A549 treated with GW870086 at 1 μM for 4 hours (cell line): ENCODE measurements around the gene CXXC1. TPM values are rescaled to one million over a fixed set of nuclear protein-coding genes. Genes with fewer than 3 reads are reported as not detected.

Experiments
- total RNA-seq: library from RNA; stranded (reverse); fragments of 200-300 nt; extraction: Qiagen RNA extraction; gene quantifications from 5 replicates; pipeline ENCODE4 v1.2.3, GENCODE V29; 2022; ENCODE audit warnings: low read depth

CXXC1 gene
- 41.8 to 51.0 TPM (median 43.5 TPM) in 5 replicates for total RNA-seq

GRCh38 chr18:50287441-50288347, at the start of gene CXXC1:
TSS of gene CXXC1 (minus strand) at chr18:50287692. CDS start at chr18:50287589, 103 bp downstream.

GRCh38 chr18:50281295-50281971, 6.1 kb downstream of the CXXC1 start, which contains the start of gene MBD1:
TSS of gene MBD1 (minus strand) at chr18:50281523. CDS start at chr18:50279992, 1,531 bp downstream.

GRCh38 chr18:50266248-50266704, 21.2 kb downstream of the CXXC1 start, which contains the start of gene CFAP53:
TSS of gene CFAP53 (minus strand) at chr18:50266495. CDS start at chr18:50266404, 91 bp downstream.

Other genes starting within 250 kb of the CXXC1 start
- gene MYO5B, start 92.5 kb downstream of the CXXC1 start, total RNA-seq = 8.6 to 10.0 TPM (median 8.9 TPM) in 5 replicates
- gene CFAP53, start 21.2 kb downstream of the CXXC1 start, total RNA-seq = 0.26 to 0.43 TPM (median 0.30 TPM) in 5 replicates
- 30.8 to 40.1 TPM (median 36.7 TPM) in 5 replicates for gene MBD1, start 6.2 kb downstream of the CXXC1 start, total RNA-seq
- gene SKA1, start 87.4 kb upstream of the CXXC1 start, total RNA-seq = 11.6 to 13.3 TPM (median 12.0 TPM) in 5 replicates